Transverse colon (tissue), 4 donors: ENCODE data around the gene PDHB.

Experiments
- CTCF ChIP-seq, 5 experiments: fragments of 200-600 bp in 3 of 5; fragments of 450-650 bp in 2 of 5; sonication (generic) in 3 of 5; IDR thresholded peaks; 1 replicate in 2 of 5; 2 replicates in 3 of 5; pipeline ENCODE4 v1.5.1; 2016 to 2017; ENCODE audit warnings: antibody characterized with exemption in 5 of 5, inconsistent platforms in 3 of 5, mild to moderate bottlenecking in 2 of 5, moderate library complexity in 1 of 5
- EP300 ChIP-seq: sonication (generic); formaldehyde crosslinking; IDR thresholded peaks from one replicate; pipeline ENCODE4 v1.6.1; 2017; ENCODE audit warnings: antibody characterized with exemption, low read depth
- POLR2A ChIP-seq: fragments of 450-650 bp; IDR thresholded peaks from one replicate; pipeline ENCODE4 v1.6.1; 2016; ENCODE audit warnings: antibody characterized with exemption, mild to moderate bottlenecking, moderate library complexity
- POLR2AphosphoS5 ChIP-seq, 3 donors: sonication (generic); formaldehyde crosslinking; IDR thresholded peaks; one replicate each; pipeline ENCODE4 v1.6.1; 2016; ENCODE audit warnings: antibody characterized with exemption in 3 of 3

DNA sequence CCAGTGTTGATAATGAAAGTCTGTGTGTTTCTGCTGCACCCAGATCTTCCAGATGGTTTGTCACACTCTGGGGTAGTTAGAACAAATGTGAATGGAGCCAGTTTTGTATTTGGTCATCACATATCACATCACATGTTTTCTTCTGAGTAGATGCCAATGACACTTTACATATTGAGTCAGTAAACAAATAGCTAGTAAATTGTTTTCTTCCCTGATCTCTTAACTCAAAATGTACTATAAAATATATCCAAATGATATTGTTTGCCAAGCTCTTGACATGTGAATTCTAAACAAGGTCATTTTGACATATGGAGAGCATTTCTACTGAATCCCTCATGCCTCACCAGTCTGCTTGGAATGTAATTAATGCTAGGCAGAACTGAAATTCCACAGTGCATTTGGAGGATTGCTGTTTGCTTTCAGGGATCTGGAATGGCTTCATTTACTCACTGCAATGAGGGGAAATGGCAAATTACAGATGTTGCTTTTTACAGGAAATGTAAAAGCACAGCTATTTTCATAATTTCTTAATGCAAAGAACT, 45.0 kb downstream of the PDHB start:
- TF ChIP-seq CTCF (IDR thresholded peaks at IDR 0.05) (no peak), POLR2AphosphoS5 (IDR thresholded peaks at IDR 0.05) (peak in 2 of 3 donors; percentile 37 to 56), POLR2A (no peak), EP300 (no peak)
